SU-DHL-6 (cell line): Measurements from ENCODE around the gene IRF2.

Experiments
- H2AFZ ChIP-seq: fragments of 200-600 bp; sonication (generic); 2 replicates; pipeline ENCODE4 v1.6.1; 2014; ENCODE audit warnings: low read depth, mild to moderate bottlenecking, moderate library complexity, mixed read lengths, antibody characterized with exemption, low read length; ENCODE audit not compliant: severe bottlenecking
- H3F3A ChIP-seq: fragments of 200-600 bp; shearing (Covaris generic); 2 replicates; pipeline ENCODE4 v1.6.0; 2016; ENCODE audit warnings: antibody characterized with exemption, mild to moderate bottlenecking; ENCODE audit not compliant: insufficient read depth
- H3K27ac ChIP-seq: fragments of 200-600 bp; sonication (generic); 2 replicates; pipeline ENCODE4 v1.5.1; 2016; ENCODE audit warnings: low read depth, mild to moderate bottlenecking, low read length, moderate library complexity, mixed read lengths
- H3K27me3 ChIP-seq: fragments of 200-600 bp; sonication (generic), shearing (Covaris generic); 2 replicates; pipeline ENCODE4 v1.6.0; 2014; ENCODE audit warnings: mild to moderate bottlenecking, low read length
- H3K36me3 ChIP-seq: fragments of 200-600 bp; sonication (generic); 2 replicates; pipeline ENCODE4 v1.6.1; 2014; ENCODE audit warnings: mild to moderate bottlenecking, low read length, mixed read lengths
- H3K4me2 ChIP-seq: fragments of 300-600, 200-600 bp; shearing (Covaris generic), sonication (generic); 2 replicates; pipeline ENCODE4 v1.6.0; 2014; ENCODE audit warnings: low read length, low read depth, mild to moderate bottlenecking; ENCODE audit not compliant: poor library complexity, severe bottlenecking
- H3K4me3 ChIP-seq: fragments of 200-600 bp; sonication (generic); 2 replicates; pipeline ENCODE4 v1.5.1; 2014; ENCODE audit warnings: antibody characterized with exemption, low read length, mild to moderate bottlenecking, mixed read lengths; ENCODE audit not compliant: insufficient read depth, poor library complexity, severe bottlenecking
- H3K79me2 ChIP-seq: fragments of 200-600 bp; sonication (generic); 2 replicates; pipeline ENCODE4 v1.6.1; 2014; ENCODE audit warnings: mild to moderate bottlenecking, low read length, moderate library complexity; ENCODE audit not compliant: insufficient read depth
- H3K9ac ChIP-seq: fragments of 200-600 bp; sonication (generic); 2 replicates; pipeline ENCODE4 v1.7.0; 2014; ENCODE audit warnings: mild to moderate bottlenecking, low read length
- H3K9me2 ChIP-seq: fragments of 200-600 bp; sonication (generic); replicated peaks from 2 replicates; pipeline ENCODE4 v1.6.1; 2014; ENCODE audit warnings: low read length; ENCODE audit not compliant: insufficient read depth
- H3K9me3 ChIP-seq: fragments of 200-600 bp; sonication (generic); 2 replicates; pipeline ENCODE4 v1.6.1; 2014; ENCODE audit warnings: low read length, mixed read lengths; ENCODE audit not compliant: insufficient read depth
- H4K20me1 ChIP-seq: fragments of 200-600 bp; sonication (generic); 2 replicates; pipeline ENCODE4 v1.6.1; 2014; ENCODE audit warnings: low read depth, mild to moderate bottlenecking, antibody characterized with exemption, low read length, moderate library complexity, mixed read lengths
- EZH2phosphoT487 ChIP-seq: fragments of 200-600 bp; sonication (generic), shearing (Covaris generic); conservative IDR thresholded peaks from 2 replicates; pipeline ENCODE4 v1.6.1; 2018; ENCODE audit warnings: mild to moderate bottlenecking, antibody characterized with exemption, low read length, moderate library complexity, mixed read lengths
- TF ChIP-seq, protein P1 (sequence below): fragments of 200-600 bp; sonication (generic); IDR thresholded peaks from one replicate; pipeline ENCODE4 v1.5.1; 2017; ENCODE audit warnings: antibody characterized with exemption, mild to moderate bottlenecking, low read length, moderate library complexity; ENCODE audit not compliant: insufficient read depth, poor library complexity, severe bottlenecking

Gene IRF2

DNA sequence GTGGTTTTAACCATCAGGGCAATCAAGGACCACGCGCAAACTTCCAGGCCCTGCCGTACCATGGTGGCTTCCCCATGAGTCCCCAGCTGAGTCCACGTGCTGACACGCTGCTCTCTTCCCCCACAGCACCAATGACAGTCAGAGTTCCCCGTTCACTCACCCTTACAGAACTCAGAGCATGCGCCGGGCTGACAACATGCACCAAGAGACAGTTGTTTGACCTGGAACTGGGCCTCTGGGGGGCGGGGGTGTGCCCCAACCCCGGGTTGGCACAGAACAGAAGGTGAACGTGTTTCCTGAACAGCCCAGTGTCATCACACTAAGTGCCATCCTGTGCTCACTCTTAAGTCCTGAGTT is 29.4 kb downstream of the IRF2 start:
- H3F3A ChIP-seq: no peaks in the 10 kb centered on the region
- H3K27me3 ChIP-seq: no peaks in the 10 kb centered on the region
- H2AFZ ChIP-seq: no peak overlapping the region
- H4K20me1 ChIP-seq: no peaks in the 10 kb centered on the region; the same call in 1 of the 2 replicates
- TF ChIP-seq, protein P1, sequence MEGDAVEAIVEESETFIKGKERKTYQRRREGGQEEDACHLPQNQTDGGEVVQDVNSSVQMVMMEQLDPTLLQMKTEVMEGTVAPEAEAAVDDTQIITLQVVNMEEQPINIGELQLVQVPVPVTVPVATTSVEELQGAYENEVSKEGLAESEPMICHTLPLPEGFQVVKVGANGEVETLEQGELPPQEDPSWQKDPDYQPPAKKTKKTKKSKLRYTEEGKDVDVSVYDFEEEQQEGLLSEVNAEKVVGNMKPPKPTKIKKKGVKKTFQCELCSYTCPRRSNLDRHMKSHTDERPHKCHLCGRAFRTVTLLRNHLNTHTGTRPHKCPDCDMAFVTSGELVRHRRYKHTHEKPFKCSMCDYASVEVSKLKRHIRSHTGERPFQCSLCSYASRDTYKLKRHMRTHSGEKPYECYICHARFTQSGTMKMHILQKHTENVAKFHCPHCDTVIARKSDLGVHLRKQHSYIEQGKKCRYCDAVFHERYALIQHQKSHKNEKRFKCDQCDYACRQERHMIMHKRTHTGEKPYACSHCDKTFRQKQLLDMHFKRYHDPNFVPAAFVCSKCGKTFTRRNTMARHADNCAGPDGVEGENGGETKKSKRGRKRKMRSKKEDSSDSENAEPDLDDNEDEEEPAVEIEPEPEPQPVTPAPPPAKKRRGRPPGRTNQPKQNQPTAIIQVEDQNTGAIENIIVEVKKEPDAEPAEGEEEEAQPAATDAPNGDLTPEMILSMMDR: no peak
- TF ChIP-seq EZH2phosphoT487: no peak
- no peaks in the 10 kb centered on the region for H3K36me3 ChIP-seq
- H3K9me2 ChIP-seq: no peaks in the 10 kb centered on the region
- H3K9ac ChIP-seq: no peak overlapping the region
- H3K9me3 ChIP-seq: no peaks in the 10 kb centered on the region
- peaks cover 44% of the 10 kb centered on the region for H3K79me2 ChIP-seq
- no peak overlapping the region for H3K27ac ChIP-seq
- H3K4me2 ChIP-seq: no peak overlapping the region
- H3K4me3 ChIP-seq: no peak overlapping the region

DNA sequence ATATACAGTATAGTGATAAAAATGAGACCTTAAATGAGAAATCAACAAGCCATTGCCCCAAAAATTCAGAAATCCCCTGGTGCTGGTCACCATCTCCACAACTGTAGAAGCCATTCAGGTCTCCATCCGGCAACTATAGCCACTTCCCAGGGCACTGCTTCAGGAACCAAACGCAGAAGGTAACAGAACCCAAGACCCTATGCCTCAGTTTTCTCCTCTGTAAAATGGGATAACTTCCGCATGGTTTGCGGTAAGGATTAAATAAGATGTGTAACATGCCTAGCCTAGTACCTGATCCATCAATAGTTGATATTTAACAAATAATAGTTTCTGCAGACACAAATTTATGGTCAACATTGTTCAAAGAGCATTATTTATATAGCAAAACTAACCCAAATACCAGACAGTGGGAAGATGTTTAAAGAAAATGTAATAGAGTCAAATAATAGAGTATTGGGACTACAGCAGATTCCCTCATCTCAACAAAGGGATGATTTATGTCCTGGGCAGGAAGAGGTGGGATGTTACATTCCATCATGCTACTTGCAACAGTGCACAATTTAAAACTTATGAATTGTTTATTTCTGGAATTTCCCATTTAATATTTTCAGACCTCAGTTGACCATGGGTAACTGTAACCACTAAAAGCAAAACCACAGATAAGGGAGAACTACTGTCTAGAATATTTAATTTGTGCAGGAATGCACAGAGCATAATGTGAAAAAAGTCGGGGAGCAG is 30.0 kb downstream of the IRF2 start:
- Histone ChIP-seq H4K20me1 (no peaks in the 10 kb centered on the region; the same call in 1 of the 2 replicates), H3K9me2 (no peaks in the 10 kb centered on the region), H3K4me2 (no peak overlapping the region), H3K9me3 (no peaks in the 10 kb centered on the region), H3K27ac (no peak overlapping the region), H3F3A (no peaks in the 10 kb centered on the region), H2AFZ (no peak overlapping the region), H3K27me3 (no peaks in the 10 kb centered on the region), H3K9ac (no peak overlapping the region), H3K79me2 (peaks cover 44% of the 10 kb centered on the region), H3K4me3 (no peak overlapping the region), H3K36me3 (no peaks in the 10 kb centered on the region)
- no peak for TF ChIP-seq EZH2phosphoT487
- TF ChIP-seq, protein P1: no peak

DNA sequence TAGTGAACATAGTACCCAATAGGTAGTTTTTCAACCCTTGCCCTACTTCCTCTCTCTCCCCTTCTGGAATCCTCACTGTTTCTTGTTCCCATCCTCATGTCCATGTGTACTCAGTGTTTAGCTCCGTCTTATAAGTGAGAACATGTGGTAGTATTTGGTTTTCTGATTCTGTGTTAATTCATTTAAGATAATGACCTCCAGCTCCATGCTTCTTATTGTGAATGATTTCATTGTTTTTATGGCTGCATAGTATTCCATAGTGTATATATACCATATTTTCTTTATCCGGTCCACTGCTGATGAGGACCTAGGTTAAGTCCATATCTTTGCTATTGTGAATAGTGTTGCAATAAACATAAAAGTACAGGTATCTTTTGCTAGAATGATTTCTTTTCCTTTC is 31.0 kb downstream of the IRF2 start:
- Histone ChIP-seq H2AFZ (no peak overlapping the region), H3K27ac (no peak overlapping the region), H3K36me3 (no peaks in the 10 kb centered on the region), H3K79me2 (peaks cover 44% of the 10 kb centered on the region), H3K9me2 (no peaks in the 10 kb centered on the region), H3K9ac (no peak overlapping the region), H3K4me3 (no peak overlapping the region), H4K20me1 (no peaks in the 10 kb centered on the region; the same call in 1 of the 2 replicates), H3K4me2 (no peak overlapping the region), H3K9me3 (no peaks in the 10 kb centered on the region), H3F3A (no peaks in the 10 kb centered on the region), H3K27me3 (no peaks in the 10 kb centered on the region)
- no peak for TF ChIP-seq EZH2phosphoT487
- TF ChIP-seq, protein P1: no peak
